Ramos (cell line): ENCODE measurements around the gene MED4.

Experiments used
- in situ Hi-C: fragments of 300-500 bp; cut with MboI; formaldehyde crosslinking; loops from one replicate; pipeline ENCODE4 v1.14.3; 2022; ENCODE audit warnings: low sequenced_read_pairs; ENCODE audit not compliant: unreplicated experiment

MED4 gene, protein sequence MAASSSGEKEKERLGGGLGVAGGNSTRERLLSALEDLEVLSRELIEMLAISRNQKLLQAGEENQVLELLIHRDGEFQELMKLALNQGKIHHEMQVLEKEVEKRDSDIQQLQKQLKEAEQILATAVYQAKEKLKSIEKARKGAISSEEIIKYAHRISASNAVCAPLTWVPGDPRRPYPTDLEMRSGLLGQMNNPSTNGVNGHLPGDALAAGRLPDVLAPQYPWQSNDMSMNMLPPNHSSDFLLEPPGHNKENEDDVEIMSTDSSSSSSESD

DNA sequence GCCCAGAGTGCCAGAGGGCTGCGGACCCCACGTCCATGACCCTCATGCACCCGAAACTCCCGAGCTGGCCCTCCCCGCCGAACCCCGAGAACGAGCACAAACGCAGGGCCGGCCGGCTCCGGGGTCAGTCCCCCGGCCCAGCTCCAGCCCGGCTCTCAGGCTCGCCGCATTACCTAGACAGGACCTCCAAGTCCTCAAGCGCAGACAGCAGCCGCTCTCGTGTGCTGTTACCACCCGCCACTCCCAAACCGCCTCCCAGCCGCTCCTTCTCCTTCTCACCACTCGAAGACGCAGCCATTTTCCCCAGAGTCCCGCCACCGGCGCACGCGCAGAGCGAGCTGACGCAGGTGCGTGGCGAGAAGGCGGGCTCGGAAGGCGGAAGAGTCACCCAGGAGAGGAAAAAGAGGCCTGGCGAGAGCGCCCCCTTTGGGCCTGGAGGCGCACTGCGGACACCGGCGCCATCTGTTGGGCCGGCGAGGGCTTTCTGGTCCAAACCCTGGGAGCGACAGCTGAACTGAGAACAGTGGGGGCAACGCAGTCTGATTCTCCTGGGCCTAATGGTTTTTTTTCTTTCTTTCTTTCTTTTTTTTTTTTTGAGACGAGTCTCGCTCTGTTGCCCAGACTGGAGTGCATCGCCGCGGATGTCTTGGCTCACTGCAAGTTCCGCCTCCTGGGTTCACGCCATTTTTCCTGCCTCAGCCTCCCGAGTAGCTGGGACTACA lies at the start of gene MED4:
MED4 (minus strand) TSS at position 324 of the 722 bp plus-strand sequence; CDS start at position 298, 26 bp downstream.
- in situ Hi-C loops: no loop called here

DNA sequence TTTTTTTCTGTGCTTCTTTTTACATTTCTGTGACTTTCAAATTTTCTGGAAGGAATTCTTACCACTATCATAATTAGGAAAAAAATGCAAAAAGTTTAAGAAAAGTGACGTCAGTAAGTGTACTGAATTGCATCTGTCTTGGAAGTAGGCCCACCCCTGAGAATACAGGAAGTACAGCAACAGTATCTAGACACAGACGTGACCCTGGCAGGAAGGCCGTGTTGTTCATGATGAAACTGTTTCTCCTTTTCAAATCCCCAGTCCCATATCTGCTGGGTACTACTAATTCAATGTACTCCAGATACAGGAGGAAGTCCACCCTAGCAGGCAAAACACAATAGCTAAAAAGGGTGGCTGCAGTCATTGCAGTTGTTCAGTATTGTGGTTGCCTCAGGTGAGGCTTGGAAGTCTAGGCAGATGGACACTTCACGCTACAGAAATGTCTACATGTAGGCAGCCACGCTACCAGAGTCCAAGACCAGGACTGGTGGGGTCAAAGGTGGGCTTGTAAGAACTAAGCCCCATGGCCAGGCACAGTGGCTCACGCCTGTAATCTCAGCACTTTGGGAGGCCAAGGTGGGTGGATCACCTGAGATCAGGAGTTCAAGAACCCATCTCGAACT lies 49.6 kb upstream of the MED4 start:
- in situ Hi-C loops: no loop called here

DNA sequence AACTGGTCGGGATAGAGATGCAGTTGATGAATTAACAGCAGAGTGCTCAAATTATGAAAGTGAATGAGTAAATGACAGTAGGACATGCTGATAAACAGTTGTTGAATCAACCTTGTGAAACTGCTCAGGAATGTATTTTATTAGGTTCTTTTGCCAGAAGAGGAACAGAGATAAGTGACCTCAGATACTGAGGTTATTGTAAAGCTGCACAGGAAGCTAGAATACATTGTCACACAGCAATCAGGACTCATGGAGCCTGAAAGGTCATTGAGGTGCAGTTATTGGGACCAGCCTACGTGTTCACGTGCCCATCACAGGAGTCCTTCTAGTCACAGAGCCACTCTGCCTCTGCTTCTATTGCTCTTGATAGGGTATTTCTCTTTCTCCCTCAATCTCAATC lies 47.5 kb upstream of the MED4 start:
- in situ Hi-C loops: no loop called here

DNA sequence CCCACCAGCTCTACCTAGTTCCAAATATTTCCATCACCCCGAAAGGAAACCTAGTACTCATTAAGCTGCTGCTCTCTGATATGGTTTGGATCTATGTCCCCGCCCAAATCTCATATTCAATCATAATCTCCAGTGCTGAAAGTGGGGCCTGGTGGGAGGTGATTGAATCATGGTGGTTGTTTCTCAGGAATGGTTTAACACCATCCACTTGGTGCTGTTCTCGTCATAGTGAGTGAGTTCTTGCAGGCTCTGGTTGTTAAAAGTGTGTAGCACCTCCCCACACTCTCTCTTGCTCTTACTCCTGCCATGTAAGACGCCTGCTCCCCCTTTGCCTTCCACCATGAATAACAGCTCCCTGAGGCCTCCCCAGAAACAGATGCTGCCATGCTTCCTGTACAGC lies 43.4 kb upstream of the MED4 start:
- in situ Hi-C loops: no loop called here

DNA sequence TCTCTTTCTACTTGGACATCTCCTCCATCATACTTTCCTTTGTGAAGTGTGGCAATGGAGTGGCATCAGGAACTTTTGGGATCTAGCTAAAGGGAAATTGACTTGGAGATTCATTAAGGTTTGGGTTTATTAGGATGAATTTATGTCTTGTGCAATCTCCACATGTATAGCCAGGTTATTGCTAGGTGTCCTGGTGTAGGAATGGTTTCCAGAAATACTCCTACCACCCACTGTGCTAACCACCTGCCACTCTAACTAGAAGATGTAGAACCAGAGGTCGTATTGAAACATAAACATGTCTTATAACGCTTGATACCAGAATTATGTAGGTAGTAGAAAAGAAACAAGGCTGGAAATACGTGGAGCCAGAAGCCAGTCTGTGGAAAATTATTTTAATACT lies 38.1 kb upstream of the MED4 start:
- in situ Hi-C loops: no loop called here

DNA sequence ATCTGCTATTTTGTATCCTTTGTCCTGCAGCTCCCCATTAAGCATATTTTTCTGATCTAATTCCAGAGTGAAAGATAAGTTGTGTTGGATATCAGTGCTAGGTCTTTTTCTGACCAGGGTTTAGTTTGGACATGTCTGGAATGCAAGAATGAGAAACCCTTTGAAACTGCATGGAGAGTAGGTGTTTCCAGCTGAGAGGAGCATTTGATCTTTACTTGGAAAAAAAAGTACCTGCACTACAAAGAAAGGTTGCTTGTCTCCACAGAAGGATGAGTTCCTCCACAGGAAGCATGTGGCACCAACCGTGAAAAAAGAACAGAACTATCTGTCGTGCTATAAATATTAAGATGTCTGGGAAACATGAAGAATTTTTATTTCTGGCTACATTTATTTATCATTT lies 36.6 kb upstream of the MED4 start:
- in situ Hi-C loops: no loop called here

DNA sequence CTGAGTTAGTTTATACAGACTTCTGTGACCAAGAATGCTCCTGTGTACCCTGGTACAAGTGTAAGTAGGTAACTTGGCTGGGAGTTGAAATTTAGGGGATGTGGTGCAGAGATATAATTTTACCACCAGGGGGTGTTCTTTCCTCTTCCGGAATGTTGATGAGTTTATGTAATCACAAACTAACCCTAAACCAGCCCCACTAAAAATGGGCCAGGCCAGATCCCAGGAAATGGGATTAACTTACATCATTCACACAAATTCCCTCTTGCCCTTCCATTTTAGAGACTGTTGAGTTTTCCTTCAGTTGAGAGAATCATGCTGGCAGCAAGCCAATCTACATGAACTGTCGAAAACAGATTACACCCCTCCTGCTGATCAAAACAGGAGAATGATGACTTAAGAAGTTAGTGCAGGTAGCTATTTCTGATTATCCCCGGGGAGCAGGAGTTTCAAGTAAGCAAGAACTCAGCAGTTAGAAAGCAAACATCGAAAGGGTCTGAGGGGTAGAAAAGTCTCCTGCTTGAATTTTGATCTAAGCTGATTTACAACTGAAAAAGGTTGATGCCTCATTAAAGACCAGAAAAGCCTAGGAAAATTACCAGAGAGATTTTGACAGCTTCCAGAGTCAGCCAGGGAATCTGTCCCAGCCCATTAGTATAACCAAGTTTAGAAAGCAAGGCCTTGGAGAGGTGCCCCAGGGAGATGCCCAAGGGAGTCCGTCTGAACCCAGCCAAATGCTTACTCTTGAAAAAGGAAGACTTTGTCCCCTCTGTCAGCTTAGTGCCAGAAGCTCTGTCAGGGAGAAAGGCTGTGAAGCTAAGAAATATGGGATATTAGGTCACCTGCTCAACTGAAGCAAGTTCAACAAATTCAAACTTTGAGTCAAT lies 32.3 kb upstream of the MED4 start:
- in situ Hi-C loops: loop anchor here (10.0 kb wide), 3 partner anchors 208 to 638 kb away; no protein-coding TSS in a partner anchor

DNA sequence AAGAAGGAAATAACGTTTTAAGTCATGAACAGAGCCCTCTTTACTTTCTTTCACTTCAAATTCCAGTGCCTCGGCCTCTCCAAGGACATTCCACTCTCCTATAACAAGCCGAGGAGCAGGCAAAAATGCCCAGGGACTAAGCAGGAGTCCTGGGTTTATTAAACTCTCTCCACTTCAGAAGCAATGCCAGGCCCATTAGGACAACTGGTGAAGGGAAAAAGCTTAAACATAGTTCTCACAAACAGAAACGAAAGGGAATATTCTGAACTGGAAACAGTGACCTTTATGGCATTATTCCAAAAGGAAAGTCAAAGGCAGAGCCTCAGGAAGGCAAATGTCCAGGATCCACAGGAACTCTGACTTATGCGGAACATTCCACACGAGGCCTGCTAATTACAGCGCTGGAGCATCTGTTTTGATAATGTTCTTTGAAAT lies 30.9 kb upstream of the MED4 start:
- in situ Hi-C loops: loop anchor here (10.0 kb wide), 3 partner anchors 209 to 639 kb away; no protein-coding TSS in a partner anchor

DNA sequence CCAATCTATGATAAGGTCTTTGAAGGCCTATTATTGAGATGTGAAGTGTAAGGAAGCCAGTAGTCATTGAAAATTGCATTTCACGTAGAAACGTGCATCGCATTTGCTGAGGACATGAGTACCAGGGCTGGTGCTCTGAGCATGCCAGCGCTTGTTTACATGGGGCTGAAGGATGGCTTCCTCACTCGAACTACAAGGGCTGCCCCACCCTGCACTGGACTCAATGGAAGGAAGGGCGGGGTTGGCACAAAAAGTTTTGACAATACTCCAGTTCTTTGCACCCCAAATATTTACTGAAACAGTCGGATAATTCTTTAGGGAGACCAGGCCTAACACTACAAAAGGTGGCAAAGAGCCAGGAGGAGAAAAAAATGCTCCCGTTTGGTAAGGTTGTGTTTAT lies 28.9 kb upstream of the MED4 start:
- in situ Hi-C loops: loop anchor here (10.0 kb wide), 3 partner anchors 211 to 641 kb away; no protein-coding TSS in a partner anchor

DNA sequence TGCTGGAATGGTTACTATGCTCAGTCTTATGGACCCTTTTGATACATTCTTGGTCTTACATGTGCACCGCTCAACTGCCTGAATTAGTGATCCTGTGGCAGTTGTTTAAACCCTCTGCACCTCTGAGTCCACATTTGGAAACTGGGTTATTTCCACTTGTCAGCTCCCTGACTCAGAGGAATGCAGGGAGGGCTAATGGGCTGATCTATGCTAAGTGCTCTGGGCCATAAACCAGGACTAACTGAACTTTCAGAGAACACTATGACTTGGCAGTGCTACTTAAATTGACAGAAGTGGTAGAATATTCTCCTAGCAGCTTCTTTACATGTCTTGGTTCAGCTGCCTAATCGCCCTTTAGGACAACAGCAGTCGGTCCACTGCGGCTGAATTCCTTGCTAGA lies 26.8 kb upstream of the MED4 start:
- in situ Hi-C loops: loop anchor here (10.0 kb wide), 3 partner anchors 213 to 643 kb away; no protein-coding TSS in a partner anchor

DNA sequence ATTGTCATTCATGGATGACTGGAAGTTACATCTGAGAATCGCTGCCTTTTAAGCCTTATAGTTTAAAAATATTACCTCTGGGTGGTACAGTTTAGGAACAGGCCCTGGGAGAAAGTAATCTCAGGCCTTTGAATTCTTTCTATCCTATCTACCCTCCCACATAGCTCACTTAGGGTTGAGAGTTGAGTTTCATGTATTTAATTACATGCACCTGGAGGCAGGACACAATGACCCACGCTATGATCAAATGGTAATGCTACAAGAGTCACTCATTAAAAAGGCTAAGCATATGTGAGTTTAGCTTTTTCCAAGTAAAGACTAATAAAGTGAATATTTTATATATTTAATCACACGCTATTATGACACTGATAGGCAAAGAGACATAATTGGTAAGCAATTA lies 25.3 kb upstream of the MED4 start:
- in situ Hi-C loops: loop anchor here (10.0 kb wide), 3 partner anchors 215 to 645 kb away; no protein-coding TSS in a partner anchor

DNA sequence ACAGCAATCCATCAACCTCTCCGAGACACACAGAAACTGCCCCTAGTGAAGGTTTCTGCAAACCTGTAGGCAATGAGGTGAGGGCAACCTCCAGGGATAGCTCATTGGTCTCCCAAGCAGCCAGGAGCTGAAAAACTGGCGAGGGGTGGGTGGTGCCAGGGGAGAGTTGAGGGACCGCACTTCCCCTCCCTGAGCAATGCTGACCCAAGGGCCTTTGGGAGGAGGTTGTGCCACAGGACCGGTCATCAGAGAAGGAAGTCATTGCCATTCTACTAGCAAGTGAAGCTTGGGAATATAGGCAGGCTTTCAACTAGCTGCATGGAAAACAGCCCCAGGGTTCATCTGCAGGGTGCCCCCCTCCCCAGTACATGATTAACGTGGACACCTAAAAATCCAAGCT lies 23.1 kb upstream of the MED4 start:
- in situ Hi-C loops: no loop called here

DNA sequence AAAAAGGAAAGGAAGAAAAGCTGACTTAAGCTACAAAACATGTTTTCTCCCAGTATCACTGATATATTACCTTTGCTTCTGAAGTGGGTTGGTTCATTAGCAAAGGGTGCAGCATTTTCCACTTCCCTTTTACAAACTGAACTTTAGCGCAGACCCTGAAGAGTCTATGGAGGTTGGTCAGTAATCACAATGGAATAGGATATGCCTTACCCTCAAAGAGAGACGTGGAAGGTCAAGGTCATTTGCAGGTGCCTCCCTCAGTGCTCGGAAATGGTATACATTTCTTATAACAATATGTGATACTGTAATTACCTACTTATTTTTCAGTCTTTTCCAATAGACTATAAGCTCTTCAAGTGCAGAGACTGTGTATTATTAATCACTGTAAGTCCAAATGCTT lies 21.9 kb upstream of the MED4 start:
- in situ Hi-C loops: no loop called here

DNA sequence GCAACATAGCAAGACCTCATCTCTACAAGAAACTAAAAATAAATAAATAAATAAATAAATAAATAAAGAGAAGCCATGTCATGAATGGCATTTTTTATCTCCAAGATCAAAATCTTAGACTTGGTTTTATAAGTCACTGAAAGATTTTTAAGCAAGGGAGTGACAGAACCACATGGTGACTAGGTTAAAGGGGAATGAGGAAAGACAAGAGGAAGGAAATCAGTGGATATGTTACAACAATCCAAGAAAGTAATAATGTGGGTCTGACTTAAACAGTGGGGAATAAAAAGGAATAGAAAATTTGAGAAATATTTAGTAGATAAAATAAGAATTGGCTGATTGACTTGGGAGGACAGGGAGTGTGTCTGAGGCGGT lies 18.8 kb upstream of the MED4 start:
- in situ Hi-C loops: no loop called here

DNA sequence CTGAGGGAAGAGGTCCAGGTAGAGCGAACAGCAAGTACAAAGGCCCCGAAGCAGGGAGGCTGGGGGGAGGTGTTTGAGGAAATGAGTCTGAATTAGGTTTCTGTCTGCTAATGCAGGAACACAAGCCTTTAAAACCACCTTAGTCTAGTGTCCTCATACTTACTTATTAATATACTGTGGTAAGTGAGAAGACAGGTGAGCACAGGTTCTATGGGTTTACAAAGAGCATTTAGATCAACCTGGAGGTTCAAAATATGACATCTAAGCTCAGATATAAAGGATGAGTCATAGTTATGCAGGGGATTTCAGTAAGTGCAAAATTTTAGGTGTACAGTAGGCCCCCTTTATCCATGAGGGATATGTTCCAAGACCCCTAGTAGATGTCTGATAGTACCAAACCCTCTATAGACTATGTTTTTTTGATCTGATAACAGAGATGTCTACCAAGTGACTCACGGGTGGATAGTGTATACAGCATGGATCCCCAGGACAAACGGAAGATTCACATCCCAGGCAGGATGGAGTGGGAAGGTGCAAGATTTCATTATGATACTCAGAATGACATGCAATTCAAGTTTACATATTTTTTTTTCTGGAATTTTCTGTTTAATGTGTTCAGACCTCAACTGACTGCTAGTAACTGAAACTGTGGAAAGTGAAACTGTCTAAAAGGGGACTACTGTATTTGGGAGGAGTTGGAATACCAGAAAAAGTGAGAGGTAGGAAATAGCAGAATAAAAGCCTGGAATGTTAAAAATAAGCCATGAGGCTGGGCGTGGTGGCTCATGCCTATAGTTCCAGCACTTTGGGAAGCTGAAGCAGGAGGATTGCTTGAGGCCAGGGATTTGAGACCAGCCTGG lies 18.2 kb upstream of the MED4 start:
- in situ Hi-C loops: no loop called here

DNA sequence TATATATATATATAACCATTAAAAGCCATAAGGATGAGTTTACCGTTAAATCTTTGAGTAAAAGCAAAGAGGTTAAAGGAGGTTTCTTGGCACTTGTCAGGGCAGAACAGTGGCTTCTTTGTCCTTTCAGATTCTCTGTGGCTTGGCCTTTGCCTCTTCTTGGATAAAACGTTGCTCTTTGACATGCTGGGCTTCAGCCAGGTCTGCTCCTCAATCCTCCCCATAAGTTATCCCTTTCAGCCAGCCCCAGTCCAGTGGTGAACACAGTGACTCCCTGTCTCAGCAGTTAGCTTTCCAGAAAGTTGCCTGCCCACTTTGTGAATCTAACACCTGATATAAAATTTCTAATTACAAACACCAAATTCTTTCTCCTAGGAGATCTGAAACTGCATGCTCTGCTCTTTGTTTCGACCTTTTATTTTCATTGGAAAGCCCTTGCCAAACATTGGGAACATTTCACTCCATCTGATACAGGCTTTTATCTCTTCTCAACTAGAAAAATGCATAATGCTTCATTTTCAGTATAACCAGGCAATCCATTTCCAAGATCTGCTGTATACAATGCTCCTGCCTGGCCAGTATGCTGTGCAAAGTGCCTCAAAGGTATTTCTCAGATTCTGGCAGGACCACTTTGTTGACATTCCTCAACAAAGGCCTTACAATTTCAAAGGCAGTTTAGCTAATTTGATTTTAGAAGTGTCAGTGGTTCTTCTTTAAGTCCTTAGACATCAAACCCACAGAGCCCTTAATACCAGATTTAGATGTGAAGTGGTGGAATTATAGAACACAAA lies 16.2 kb upstream of the MED4 start:
- in situ Hi-C loops: no loop called here

DNA sequence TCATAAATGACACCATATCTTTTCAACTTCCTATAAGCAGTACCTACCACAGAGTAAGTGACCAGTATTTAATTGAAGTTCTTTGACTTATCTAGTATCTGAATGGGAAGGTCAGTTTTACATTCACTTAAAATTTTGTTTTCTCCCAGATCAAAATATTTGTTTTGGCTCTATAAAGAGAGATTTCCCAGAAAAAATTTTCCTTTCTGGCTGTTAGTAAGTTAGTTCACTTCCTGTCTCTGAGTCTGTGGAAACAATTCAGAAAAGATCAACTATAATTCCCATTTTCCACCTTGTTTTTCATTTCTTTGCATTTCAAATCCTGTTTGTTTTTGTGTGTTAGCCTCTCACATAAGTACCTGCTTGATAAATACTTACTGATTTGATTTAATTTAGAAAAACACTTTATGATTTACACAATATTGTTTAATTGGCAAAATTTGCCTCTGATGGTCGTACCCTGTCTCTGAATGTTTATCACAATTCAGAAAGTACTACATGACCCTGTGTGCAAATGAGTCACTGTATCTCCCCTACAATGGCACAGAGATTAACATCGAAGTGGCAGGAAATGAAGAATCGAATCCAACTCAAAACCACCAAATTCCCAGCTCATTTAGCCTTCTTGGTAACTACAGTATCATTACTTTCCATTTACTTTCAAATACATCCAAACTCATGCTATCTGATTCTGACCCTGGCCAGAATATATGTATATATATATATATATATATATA lies 15.4 kb upstream of the MED4 start:
- in situ Hi-C loops: no loop called here

DNA sequence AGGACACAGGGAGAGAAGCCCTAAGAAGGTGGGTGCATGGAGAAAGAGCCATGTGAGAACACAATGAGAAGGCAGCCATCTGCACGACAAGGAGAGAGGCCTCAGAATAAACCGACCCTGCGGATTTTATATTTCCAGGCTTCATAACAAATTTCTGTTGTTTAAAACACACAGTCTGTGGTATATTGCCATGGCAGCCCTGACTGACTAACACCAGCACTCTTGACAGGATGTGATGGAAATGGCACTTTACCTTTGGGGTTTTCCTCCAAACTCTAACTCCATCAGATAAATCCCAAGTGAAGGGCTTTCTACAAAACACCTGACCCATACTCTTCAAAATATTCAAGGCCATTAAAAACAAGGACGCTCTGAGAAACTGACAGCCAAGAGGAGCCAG lies 13.2 kb upstream of the MED4 start:
- in situ Hi-C loops: no loop called here
